IgD-negative memory B cell (primary cell): ENCODE data around the gene RAB31. TPM values are rescaled to one million over a fixed set of nuclear protein-coding genes. Genes with fewer than 3 reads are reported as not detected.
A peak's percentile ranks its signal among the peaks of the same experiment; 100 is the strongest.

Experiments
- H3K27ac Mint-ChIP-seq, 3 donors: one replicate each; pipeline ENCODE4 v1.8.0; 2020 to 2022; ENCODE audit warnings: mild to moderate bottlenecking in 3 of 3, mixed read lengths in 3 of 3, moderate library complexity in 1 of 3
- H3K27me3 Mint-ChIP-seq: one replicate; pipeline ENCODE4 v1.8.0; 2021; ENCODE audit warnings: mixed read lengths
- H3K36me3 Mint-ChIP-seq: one replicate; pipeline ENCODE4 v1.8.0; 2020; ENCODE audit warnings: mild to moderate bottlenecking, mixed read lengths
- H3K4me1 Mint-ChIP-seq, 3 donors: one replicate each; pipeline ENCODE4 v1.8.0; 2020 to 2022; ENCODE audit warnings: mixed read lengths in 3 of 3, mild to moderate bottlenecking in 1 of 3
- H3K4me3 Mint-ChIP-seq, 4 donors: one replicate each; pipeline ENCODE4 v1.8.0; 2020 to 2022; ENCODE audit warnings: mild to moderate bottlenecking in 4 of 4, mixed read lengths in 4 of 4, moderate library complexity in 3 of 4
- H3K9me3 Mint-ChIP-seq, 3 donors: one replicate each; pipeline ENCODE4 v1.8.0; 2020 to 2021; ENCODE audit warnings: mixed read lengths in 3 of 3, mild to moderate bottlenecking in 1 of 3
- polyA plus RNA-seq: library from polyadenylated mRNA; unstranded; fragments of 300-500 nt; fragmentation: Illumina TruSeq; gene quantifications from one replicate; pipeline ENCODE4 v1.2.3, GENCODE V29; 2021

Gene RAB31
- polyA plus RNA-seq, 1 donor from 2014 or later = 192 TPM

DNA sequence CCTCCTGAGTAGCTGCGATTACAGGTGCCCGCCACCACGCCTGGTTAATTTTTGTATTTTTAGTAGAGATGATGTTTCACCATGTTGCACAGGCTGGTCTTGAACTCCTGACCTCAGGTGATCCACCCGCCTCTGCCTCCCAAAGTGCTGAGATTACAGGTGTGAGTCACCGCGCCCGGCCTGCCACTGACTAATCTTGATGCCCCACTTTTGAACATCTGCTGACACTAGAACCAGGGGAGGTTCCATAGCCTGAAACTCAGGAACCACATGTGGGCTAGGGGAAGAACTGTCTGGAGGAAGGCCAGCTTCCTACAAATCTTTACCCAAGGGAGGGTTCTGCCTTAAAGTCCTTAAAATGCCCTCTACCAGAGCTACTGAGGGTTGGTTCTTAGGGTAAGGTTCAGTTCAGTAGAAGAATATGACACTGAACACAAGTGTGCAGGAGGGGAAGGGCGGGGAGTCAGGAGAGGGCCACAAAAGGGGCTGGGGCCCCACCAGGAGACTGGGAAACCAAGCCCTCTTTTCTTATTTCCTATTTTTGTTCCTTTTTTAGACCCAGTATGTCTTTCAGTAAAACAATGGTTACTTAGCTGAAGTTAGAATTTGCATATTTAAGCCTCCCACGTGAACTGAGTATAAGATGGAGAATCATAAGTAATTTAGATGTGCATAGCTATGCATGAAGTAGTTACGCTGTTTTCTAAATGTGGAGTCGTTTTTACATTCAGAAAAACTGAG is 6.3 kb upstream of the RAB31 start:
- Mint-ChIP-seq H3K36me3 (no peaks in the 10 kb centered on the region), H3K4me3 (peak overlapping the region in 1 of 4 donors; percentile 6), H3K4me1 (peaks cover 18 to 31% (median 25%) of the 10 kb centered on the region in 3 donors), H3K27me3 (no peaks in the 10 kb centered on the region), H3K27ac (no peak overlapping the region), H3K9me3 (no peaks in the 10 kb centered on the region)

DNA sequence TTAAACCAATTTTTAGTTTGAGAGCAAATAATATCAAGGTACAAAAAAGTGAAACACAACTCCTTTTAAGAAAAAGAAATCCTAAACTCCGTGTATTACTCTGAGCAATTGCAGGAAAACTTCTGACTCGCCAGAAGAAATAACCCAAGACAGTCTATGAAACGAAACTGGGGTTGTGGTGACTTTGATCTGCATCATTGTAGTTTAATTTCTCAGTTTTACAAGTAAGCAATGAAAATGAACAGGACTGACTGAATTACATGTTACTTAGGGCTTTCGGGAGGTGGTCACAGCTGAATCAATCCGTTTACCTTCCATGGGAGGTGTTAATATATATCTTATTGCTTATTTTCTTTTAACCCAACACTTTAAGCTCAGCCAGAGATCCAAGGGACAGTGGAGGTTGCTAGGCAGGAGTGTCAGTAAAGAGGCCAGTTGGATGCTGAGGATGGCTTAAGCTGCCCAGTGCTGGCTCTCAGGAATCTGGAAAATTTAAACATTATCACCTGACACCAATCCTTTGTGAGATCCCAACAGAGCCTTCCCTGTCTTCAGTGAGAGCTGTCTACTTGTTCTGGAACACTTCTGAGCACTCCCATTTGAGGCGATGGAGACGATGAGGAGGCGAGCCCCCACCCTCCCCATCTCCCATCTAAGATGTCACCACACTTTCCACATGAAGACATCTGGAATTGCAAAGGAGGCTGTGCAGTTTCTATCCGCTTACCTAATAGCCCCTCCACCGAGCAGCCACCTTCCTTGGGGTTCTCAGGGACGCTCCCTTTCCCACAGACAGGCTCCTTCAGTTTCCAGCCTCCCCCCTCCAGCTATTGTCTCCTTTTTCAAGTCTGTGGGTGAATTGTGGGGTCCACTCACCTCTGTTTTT is 3.6 kb upstream of the RAB31 start:
- Mint-ChIP-seq H3K4me3 (peak overlapping the region in 1 of 4 donors; percentile 95), H3K4me1 (peaks cover 22 to 48% (median 34%) of the 10 kb centered on the region in 3 donors), H3K27me3 (peaks cover under 1% of the 10 kb centered on the region), H3K36me3 (no peaks in the 10 kb centered on the region), H3K27ac (peak overlapping the region; percentile 44 to 87 (median 54)), H3K9me3 (no peaks in the 10 kb centered on the region)

DNA sequence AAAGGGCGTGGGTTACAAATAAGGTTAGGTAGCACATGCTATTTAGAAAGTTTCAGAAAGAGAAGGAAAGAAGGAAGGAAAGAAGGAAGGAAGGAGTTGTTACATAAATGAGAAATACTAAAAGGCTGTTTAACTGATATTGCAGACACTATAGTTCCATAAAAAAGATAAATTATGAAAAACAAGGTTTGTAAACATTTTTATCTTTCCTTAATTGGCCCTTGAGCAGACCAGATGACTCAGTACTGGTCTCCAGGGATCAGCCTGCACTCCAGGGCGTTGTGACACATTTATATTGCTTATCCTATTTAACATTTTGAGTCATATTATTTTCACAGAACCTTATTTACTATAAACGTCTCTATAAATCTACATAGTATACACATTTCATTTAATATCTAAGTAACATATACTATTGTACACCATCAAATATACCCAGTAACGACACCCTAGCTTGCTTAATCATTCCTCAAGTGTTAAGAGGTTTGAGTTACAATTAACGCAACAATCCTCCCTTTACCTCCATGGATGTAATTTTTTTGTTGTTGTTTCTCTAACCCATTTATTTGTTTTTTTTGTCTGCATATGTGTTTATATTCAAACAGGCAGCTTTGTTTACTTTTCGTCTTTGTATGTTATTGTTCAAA is 2.8 kb upstream of the RAB31 start:
- H3K27ac Mint-ChIP-seq = peak overlapping the region; percentile 17 to 87 (median 54)
- H3K4me3 Mint-ChIP-seq = peak overlapping the region in 2 of 4 donors; percentile 49 to 95
- no peaks in the 10 kb centered on the region for H3K9me3 Mint-ChIP-seq
- peaks cover 27 to 54% (median 42%) of the 10 kb centered on the region in 3 donors for H3K4me1 Mint-ChIP-seq
- no peaks in the 10 kb centered on the region for H3K36me3 Mint-ChIP-seq
- peaks cover 1% of the 10 kb centered on the region for H3K27me3 Mint-ChIP-seq

DNA sequence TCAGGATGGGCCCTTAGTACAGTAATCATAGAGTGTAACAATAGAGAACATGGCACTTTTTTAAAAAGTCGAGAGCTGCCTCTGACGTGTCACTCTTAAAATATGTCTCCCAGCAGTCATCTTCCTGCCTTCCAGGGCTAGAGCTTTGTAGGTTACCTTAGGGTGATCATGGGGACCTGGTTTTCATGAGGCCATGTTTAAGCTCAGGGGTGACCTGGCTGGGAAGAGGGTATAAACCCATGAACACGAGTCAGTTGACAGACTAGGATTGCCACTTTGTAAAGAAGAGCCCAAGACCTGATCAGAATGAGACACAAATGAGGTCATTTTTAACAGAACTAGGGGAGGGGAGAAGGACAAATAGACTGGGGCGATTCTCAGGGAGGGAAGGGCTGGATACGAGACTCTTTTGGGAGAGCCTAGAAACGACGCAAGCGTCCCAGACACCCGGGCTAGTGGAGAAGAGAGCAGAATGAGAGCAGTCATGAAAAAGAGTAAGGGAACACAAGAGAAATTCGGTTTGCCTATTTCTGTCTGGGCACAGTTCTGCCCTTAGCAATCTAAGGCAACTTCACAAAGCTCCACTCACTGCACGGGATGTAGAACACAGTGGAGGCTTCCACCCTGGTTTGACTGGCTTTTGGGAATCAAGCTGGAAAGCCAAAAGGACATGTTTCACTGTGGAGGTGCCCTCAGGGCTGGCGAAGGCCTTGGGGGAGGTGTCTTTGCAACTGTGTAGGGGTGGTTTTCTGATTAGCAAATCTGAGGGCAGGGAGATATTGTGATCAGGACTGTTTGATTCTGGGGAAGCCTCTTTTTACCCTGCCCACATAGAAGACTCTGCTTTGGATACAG is 1.8 kb upstream of the RAB31 start:
- Mint-ChIP-seq H3K4me1 (peaks cover 35 to 61% (median 48%) of the 10 kb centered on the region in 3 donors), H3K27me3 (peaks cover 1% of the 10 kb centered on the region), H3K4me3 (peak overlapping the region in 3 of 4 donors; percentile 14 to 95 (median 74)), H3K9me3 (no peaks in the 10 kb centered on the region), H3K27ac (peak overlapping the region; percentile 36 to 96 (median 87)), H3K36me3 (no peaks in the 10 kb centered on the region)

DNA sequence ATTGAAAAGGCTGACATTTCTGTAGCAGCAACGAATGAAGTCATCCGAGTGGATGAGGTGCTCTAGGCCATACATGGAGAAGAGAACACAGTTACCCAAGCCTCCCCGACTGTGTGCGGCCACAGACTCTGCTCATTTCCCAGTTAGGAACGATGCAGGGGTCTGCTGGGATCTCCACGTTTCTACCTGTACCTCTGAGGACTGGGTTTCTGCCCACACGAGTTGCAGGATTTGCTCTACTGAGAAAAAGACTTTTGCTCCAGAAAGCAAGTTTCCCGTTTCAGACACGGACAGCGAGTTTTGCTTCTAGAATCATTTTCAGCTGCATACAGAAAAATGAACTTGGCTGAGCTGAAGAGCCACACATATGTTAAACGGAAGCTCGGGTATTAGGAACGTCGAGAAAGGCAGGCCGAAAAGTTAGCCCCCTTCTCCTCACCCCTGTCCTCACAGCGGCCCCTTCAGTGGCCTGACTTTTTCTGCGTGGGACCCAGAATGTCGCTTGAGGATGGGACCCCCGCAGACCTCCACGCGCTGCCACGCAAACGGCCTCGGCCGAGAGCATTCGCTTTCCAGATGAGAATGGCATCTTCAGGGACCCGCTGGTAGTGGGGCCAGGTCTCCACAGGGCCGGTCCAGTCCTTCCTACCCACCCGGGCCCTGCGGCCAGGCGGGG is 582 bp upstream of the RAB31 start:
- Mint-ChIP-seq H3K9me3 (no peaks in the 10 kb centered on the region), H3K27me3 (peaks cover 1% of the 10 kb centered on the region), H3K4me1 (peaks cover 38 to 62% (median 49%) of the 10 kb centered on the region in 3 donors), H3K4me3 (peak overlapping the region; percentile 80 to 95 (median 92)), H3K27ac (peak overlapping the region; percentile 87 to 96 (median 94)), H3K36me3 (peaks cover 2% of the 10 kb centered on the region)

DNA sequence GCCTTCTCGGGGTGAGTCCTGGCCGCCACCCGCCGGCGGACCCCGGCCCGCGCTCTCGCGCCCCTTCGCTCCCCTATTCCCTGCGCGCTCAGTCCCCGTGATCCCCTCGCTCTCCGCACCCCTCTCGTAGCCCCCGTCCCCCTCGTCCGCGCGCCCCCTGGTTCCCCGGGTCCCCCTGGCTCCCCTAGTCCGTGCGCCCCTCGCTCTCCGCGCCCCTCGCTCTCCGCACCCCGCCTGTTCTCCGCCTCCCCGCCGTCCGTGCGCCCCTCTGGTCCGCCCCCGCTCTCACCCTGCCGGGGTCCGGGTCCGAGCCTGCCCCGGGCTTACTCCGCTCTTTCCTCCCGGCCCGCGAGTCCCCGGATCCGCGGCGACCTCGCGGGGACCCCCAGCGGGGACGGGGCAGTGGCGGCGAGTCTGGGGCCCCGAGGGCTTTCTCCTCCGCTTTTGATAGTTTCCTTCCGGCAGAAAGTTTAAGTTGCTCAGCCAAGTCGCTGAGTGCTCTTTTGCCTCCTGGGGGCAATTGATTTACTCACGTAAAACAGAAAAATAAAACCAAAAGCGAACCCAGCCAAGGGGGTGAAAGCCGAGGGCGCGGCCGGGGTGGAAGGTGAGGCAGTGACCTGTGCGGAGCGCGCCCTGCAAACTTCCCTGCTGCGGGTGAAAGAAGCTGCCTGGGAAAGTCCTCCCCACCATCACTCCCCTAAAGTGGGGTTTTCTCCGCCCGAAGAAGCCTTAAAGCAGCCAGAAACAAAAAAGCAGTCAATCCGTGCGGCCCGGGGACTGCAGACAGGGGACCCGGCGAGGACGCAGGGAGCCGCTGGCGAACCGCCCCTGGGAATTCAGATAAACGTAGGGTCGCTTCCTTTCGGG is 568 bp downstream of the RAB31 start:
- peaks cover 2% of the 10 kb centered on the region for H3K36me3 Mint-ChIP-seq
- no peaks in the 10 kb centered on the region for H3K9me3 Mint-ChIP-seq
- peaks cover 1% of the 10 kb centered on the region for H3K27me3 Mint-ChIP-seq
- peaks cover 40 to 70% (median 54%) of the 10 kb centered on the region in 3 donors for H3K4me1 Mint-ChIP-seq
- peak overlapping the region; percentile 86 to 97 (median 93) for H3K27ac Mint-ChIP-seq
- peak overlapping the region; percentile 95 to 99 (median 98) for H3K4me3 Mint-ChIP-seq

DNA sequence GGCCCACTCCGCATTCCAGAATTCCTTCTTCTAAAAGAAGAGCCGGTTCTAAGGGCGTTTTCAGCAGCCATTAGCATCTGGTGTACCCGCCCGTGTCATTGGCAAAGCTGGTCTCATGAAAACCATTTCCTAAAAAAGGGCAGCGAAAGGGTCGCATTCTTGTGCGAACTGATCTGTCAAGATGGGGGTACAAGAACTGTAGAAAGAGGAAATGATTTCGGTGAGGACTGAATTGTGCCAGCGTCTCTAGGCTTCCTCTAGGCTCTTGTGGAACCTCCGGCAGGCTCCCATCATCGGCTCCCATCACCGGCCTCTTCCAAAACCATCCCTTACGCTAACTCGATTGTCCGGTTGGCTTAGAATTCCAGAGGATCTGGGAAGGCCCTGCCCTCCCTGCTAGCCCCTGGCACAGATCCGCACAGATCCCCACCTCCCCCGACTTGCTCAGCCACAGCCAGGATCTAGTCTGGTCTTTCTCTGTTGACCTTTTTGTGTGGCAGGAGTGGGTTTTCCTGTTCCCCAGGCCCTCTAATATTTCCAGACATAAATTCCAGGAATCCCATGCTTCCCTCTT is 1.3 kb downstream of the RAB31 start:
- Mint-ChIP-seq H3K27me3 (peaks cover 1% of the 10 kb centered on the region), H3K4me3 (peak overlapping the region; percentile 95 to 99 (median 98))

DNA sequence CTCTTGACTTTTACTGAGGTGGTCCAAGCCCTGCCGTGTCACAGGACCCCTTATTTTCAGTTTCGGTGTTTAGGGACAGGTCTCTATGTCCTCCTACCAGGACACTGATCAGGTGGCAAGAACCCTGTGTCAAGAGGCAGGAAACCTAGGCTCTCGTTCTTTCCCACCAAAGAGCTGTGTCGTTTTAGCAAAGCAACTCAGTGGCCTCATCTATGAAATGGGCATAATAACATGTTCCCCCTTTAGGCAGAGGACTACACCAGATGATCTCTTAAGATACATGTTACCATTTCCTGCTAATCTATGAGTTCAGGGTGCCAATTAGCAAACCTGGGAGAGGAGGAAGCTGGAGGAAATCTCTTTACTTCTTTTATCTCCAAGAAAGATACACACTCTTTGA is 1.9 kb downstream of the RAB31 start:
- no peaks in the 10 kb centered on the region for H3K9me3 Mint-ChIP-seq
- H3K4me3 Mint-ChIP-seq = peak overlapping the region; percentile 95 to 99 (median 98)
- H3K27ac Mint-ChIP-seq = peak overlapping the region; percentile 86 to 97 (median 93)
- H3K27me3 Mint-ChIP-seq = peaks cover 1% of the 10 kb centered on the region
- peaks cover 5% of the 10 kb centered on the region for H3K36me3 Mint-ChIP-seq
- peaks cover 45 to 66% (median 57%) of the 10 kb centered on the region in 3 donors for H3K4me1 Mint-ChIP-seq

More for the DNA sequence above, 1.3 kb downstream of the RAB31 start:
- Mint-ChIP-seq H3K4me1 (peaks cover 40 to 64% (median 53%) of the 10 kb centered on the region in 3 donors), H3K36me3 (peaks cover 2% of the 10 kb centered on the region), H3K27ac (peak overlapping the region; percentile 86 to 97 (median 93)), H3K9me3 (no peaks in the 10 kb centered on the region)

DNA sequence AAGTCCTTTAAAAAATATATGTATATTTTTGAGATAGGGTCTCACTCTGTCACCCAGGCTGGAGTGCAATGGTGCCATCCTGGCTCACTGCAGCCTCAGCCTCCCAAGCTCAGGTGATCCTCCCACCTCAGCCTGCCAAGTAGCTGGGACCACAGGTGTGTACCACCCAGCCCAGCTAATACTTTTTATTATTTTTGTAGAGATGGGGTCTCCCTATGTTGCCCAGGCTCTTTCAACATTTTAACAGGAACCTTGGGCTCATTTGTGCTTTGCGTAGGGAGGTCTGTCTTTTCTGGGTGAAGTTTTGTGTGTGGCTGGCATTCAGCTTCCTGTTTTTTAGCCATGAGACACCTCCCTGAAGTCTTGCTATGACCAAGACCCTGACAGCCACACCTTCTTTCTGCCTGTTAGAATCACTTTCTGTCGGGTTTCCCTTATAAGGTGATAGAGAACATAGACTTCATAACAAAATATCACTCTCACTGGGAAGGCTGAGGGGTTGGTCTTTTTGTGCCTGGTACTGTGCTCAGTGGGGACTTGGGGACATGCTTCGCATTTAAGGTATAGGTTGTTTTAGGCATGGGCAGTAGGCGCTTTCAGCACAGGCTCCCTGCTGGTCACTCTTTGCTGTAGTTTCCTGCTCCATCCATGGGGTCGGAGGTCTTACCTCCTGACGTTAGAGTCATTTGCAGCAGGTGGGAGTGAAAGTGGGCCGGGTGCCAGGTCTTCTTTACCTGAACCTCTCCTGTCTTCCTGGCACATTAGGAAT is 3.4 kb downstream of the RAB31 start:
- Mint-ChIP-seq H3K4me3 (peak overlapping the region; percentile 72 to 98 (median 93)), H3K27me3 (peaks cover 1% of the 10 kb centered on the region), H3K36me3 (peaks cover 5% of the 10 kb centered on the region), H3K27ac (peak overlapping the region; percentile 63 to 93 (median 86)), H3K4me1 (peaks cover 52 to 68% (median 63%) of the 10 kb centered on the region in 3 donors), H3K9me3 (no peaks in the 10 kb centered on the region)

DNA sequence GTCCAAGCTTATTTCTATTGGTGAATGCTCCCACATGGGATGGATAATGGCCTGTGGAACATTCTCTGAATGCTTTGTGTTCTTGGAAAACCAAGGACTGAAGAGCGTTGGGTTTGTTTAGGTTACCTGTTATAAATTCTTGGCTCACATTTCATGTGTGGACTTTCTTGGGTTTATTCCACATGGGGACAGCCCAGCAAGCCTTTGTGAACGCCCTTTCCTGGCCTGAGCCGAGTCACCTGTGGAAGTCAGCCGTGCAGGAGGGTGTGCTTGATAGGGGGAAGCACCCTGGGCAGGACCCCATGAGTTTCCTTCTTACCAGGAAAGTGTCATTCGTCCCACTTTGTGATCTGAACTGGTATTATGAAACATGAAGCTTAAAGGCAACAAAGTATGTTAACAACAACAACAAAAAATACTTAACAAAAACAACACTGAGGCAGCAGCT is 4.1 kb downstream of the RAB31 start:
- Mint-ChIP-seq H3K4me3 (peak overlapping the region; percentile 72 to 98 (median 93)), H3K27ac (peak overlapping the region; percentile 63 to 93 (median 86)), H3K36me3 (peaks cover 5% of the 10 kb centered on the region), H3K27me3 (peaks cover 1% of the 10 kb centered on the region), H3K4me1 (peaks cover 55 to 68% (median 67%) of the 10 kb centered on the region in 3 donors), H3K9me3 (no peaks in the 10 kb centered on the region)

DNA sequence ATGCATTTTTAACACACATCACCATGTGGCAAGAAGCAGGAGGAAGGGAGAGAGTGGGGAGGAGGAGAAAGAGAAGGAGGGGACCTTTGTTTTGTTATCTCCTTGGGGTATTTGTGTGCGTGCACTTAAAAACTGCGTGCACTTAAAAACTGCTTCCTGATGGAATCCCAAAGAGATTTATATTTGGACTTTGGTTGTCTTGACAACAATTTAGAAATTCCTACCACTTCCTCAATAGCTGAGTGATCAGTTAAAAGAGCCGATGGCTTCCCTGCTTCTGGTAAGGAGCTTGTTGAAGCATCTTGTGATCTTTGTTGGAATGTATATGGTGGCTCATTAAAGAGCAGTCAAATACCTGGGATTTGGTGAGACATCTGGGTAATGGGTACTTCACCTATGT is 4.5 kb downstream of the RAB31 start:
- Mint-ChIP-seq H3K27ac (peak overlapping the region; percentile 6 to 93 (median 86)), H3K4me3 (peak overlapping the region in 3 of 4 donors; percentile 59 to 98 (median 61)), H3K27me3 (peaks cover 1% of the 10 kb centered on the region), H3K4me1 (peaks cover 57 to 69% (median 67%) of the 10 kb centered on the region in 3 donors), H3K9me3 (no peaks in the 10 kb centered on the region), H3K36me3 (peaks cover 9% of the 10 kb centered on the region)
